Stimulated activated naive B cell treated with anti-CD40 and anti-IgM and Interleukin-4, amounts not matched to agents 10 μg/mL and 1 μg/mL and 100 μg/mL, for 72 hours (primary cell): ENCODE data around the gene GUCY1A2.

Source experiments
- ATAC-seq, 2 donors: fragments of 150-1000 bp; cut with Tn5 transposase; replicated peaks; 2 replicates each; pipeline ENCODE4 v1.10.0; 2021; ENCODE audit warnings: moderate library complexity in 1 of 2
- DNase-seq: peaks from one replicate; pipeline ENCODE4 v3.0.0; 2021
- H3K27ac Mint-ChIP-seq: one replicate; pipeline ENCODE4 v1.8.0; 2022; ENCODE audit warnings: mild to moderate bottlenecking, mixed read lengths
- H3K27me3 Mint-ChIP-seq, 2 donors: one replicate each; pipeline ENCODE4 v1.8.0; 2022; ENCODE audit warnings: mixed read lengths in 2 of 2
- H3K36me3 Mint-ChIP-seq, 2 donors: one replicate each; pipeline ENCODE4 v1.8.0; 2022; ENCODE audit warnings: mixed read lengths in 2 of 2, mild to moderate bottlenecking in 1 of 2
- H3K4me1 Mint-ChIP-seq, 2 donors: one replicate each; pipeline ENCODE4 v1.8.0; 2022; ENCODE audit warnings: mixed read lengths in 2 of 2, mild to moderate bottlenecking in 1 of 2
- H3K4me3 Mint-ChIP-seq, 2 donors: one replicate each; pipeline ENCODE4 v1.8.0; 2022; ENCODE audit warnings: mild to moderate bottlenecking in 2 of 2, mixed read lengths in 2 of 2, moderate library complexity in 1 of 2
- H3K9me3 Mint-ChIP-seq, 2 donors: one replicate each; pipeline ENCODE4 v1.8.0; 2022; ENCODE audit warnings: mixed read lengths in 2 of 2, mild to moderate bottlenecking in 1 of 2

The GUCY1A2 gene

GRCh38 chr11:107017433-107018218 lies 650 bp downstream of the GUCY1A2 start:
- no peak overlapping the region for H3K27ac Mint-ChIP-seq
- peaks cover 5 to 7% of the 10 kb centered on the region in 2 donors for H3K4me1 Mint-ChIP-seq
- peaks cover 35 to 46% of the 10 kb centered on the region in 2 donors for H3K27me3 Mint-ChIP-seq
- H3K9me3 Mint-ChIP-seq, result no peaks in the 10 kb centered on the region
- H3K4me3 Mint-ChIP-seq, result peak overlapping the region; percentile 35 to 53
- no peaks in the 10 kb centered on the region for H3K36me3 Mint-ChIP-seq
- peak; percentile 67 to 71 for ATAC-seq
- DNase-seq, result no peak

DNA sequence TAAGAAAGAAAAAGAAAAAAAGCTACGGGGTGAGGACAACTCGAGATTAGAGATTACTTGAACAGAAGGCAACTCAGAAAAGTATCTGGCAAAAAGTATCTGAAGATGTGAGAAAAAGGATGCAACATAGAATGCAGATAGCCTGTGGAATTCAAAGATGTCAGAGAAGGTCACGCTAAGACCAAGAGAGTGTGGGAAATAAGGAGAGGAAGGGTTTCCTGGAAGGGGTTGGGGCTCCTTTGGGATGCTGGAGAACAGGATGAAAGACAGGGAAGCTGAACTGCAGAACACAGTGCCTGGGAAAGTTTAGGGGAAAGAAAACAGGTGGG lies 1.2 kb downstream of the GUCY1A2 start:
- ATAC-seq (no peak), DNase-seq (no peak)
- H3K9me3 Mint-ChIP-seq, result no peaks in the 10 kb centered on the region
- peaks cover 5 to 7% of the 10 kb centered on the region in 2 donors for H3K4me1 Mint-ChIP-seq
- no peaks in the 10 kb centered on the region for H3K36me3 Mint-ChIP-seq
- peak overlapping the region; percentile 35 to 53 for H3K4me3 Mint-ChIP-seq
- H3K27ac Mint-ChIP-seq, result no peak overlapping the region
- H3K27me3 Mint-ChIP-seq, result peaks cover 35 to 46% of the 10 kb centered on the region in 2 donors

GRCh38 chr11:107014871-107015270 lies 3.4 kb downstream of the GUCY1A2 start:
- no peak for ATAC-seq
- H3K4me3 Mint-ChIP-seq, result no peak overlapping the region
- H3K27me3 Mint-ChIP-seq, result peaks cover 30 to 41% of the 10 kb centered on the region in 2 donors
- no peak overlapping the region for H3K27ac Mint-ChIP-seq
- H3K4me1 Mint-ChIP-seq, result peaks cover 5 to 7% of the 10 kb centered on the region in 2 donors
- H3K9me3 Mint-ChIP-seq, result no peaks in the 10 kb centered on the region
- no peaks in the 10 kb centered on the region for H3K36me3 Mint-ChIP-seq
- no peak for DNase-seq

- no peak for DNase-seq
- no peak for ATAC-seq
- Mint-ChIP-seq H3K27me3 (peaks cover 14 to 19% of the 10 kb centered on the region in 2 donors), H3K4me3 (no peak overlapping the region), H3K36me3 (no peaks in the 10 kb centered on the region), H3K27ac (no peak overlapping the region), H3K4me1 (peaks cover under 1 to 1% of the 10 kb centered on the region in 2 donors), H3K9me3 (no peaks in the 10 kb centered on the region)
Observed at GRCh38 chr11:107011977-107012376, 6.3 kb downstream of the GUCY1A2 start.

DNA sequence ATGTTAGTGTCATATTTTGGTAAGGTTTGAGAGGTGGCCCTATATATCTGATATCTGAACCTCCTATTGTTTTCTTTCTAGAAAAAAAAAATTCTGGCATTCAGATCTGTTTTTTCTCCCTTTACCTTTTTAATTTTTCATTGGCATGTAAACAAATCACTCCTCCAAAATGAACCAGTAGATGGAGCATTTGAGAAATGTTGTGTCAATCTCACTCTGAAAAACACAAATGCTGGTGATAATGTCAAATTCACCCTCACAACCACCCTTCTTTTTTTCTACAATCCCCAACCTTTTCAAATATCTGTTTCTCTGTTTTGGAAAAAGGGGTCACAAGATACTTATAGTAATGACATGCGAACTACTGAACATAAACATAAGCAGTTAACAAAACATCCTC lies 9.1 kb downstream of the GUCY1A2 start:
- Mint-ChIP-seq H3K27ac (no peak overlapping the region), H3K9me3 (no peaks in the 10 kb centered on the region), H3K4me1 (no peaks in the 10 kb centered on the region), H3K27me3 (peaks cover 0 to 6% of the 10 kb centered on the region in 2 donors), H3K36me3 (no peaks in the 10 kb centered on the region), H3K4me3 (no peak overlapping the region)
- DNase-seq, result no peak
- no peak for ATAC-seq

GRCh38 chr11:107006076-107006833 lies 12.0 kb downstream of the GUCY1A2 start:
- H3K4me3 Mint-ChIP-seq, result no peak overlapping the region
- no peak for DNase-seq
- ATAC-seq, result no peak
- H3K4me1 Mint-ChIP-seq, result no peaks in the 10 kb centered on the region
- H3K27ac Mint-ChIP-seq, result no peak overlapping the region
- H3K27me3 Mint-ChIP-seq, result no peaks in the 10 kb centered on the region
- no peaks in the 10 kb centered on the region for H3K9me3 Mint-ChIP-seq
- no peaks in the 10 kb centered on the region for H3K36me3 Mint-ChIP-seq

GRCh38 chr11:106999196-106999595 lies 19.1 kb downstream of the GUCY1A2 start:
- no peaks in the 10 kb centered on the region for H3K36me3 Mint-ChIP-seq
- DNase-seq, result no peak
- no peak overlapping the region for H3K27ac Mint-ChIP-seq

GRCh38 chr11:106998916-106999188 lies 19.4 kb downstream of the GUCY1A2 start:
- no peak overlapping the region for H3K27ac Mint-ChIP-seq
- H3K9me3 Mint-ChIP-seq, result no peaks in the 10 kb centered on the region
- no peak for DNase-seq
- no peaks in the 10 kb centered on the region for H3K4me1 Mint-ChIP-seq
- ATAC-seq, result no peak
- no peak overlapping the region for H3K4me3 Mint-ChIP-seq
- H3K36me3 Mint-ChIP-seq, result no peaks in the 10 kb centered on the region
- no peaks in the 10 kb centered on the region for H3K27me3 Mint-ChIP-seq

More at GRCh38 chr11:106999196-106999595, 19.1 kb downstream of the GUCY1A2 start:
- no peak overlapping the region for H3K4me3 Mint-ChIP-seq
- no peak for ATAC-seq
- no peaks in the 10 kb centered on the region for H3K27me3 Mint-ChIP-seq
- H3K4me1 Mint-ChIP-seq, result no peaks in the 10 kb centered on the region
- no peaks in the 10 kb centered on the region for H3K9me3 Mint-ChIP-seq

DNA sequence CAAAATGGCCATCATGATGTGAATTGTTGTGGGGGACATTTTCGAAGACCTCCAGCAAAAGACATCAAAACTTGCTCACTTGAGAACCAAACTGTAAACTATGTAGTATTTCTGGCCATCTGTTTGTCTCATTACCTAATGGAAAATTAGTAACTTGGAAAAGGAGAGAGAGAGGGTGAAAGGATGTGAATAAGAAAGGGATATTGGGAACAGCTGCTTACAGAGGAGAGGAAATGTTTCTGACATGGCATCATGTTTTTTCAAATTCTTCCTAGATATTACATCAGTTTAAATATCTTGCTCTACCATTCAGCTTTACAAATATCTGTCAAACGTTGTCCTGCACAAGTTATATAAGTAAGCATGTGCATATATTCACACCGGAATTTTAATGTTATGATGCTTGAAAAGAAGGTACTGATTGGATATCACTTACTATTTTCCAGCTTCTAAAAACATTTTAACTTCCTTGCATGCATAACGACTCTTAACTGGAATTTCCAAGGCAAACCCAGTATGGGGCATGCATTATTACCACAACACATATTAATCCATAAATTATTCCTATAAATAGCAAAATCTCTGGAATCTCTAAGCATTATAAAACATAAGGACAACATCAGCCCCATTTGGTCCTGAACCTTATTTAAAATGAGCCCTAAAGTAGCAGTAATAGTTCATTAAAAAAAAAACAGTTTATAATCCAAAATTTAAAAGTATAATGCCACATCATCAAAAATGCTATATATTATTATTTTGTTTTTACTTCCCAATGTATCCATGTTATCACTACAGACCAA lies 20.0 kb downstream of the GUCY1A2 start:
- DNase-seq, result no peak
- no peaks in the 10 kb centered on the region for H3K27me3 Mint-ChIP-seq
- no peaks in the 10 kb centered on the region for H3K4me1 Mint-ChIP-seq
- ATAC-seq, result no peak
- H3K36me3 Mint-ChIP-seq, result no peaks in the 10 kb centered on the region
- no peak overlapping the region for H3K4me3 Mint-ChIP-seq
- H3K9me3 Mint-ChIP-seq, result no peaks in the 10 kb centered on the region
- H3K27ac Mint-ChIP-seq, result no peak overlapping the region

- H3K27me3 Mint-ChIP-seq, result no peaks in the 10 kb centered on the region
- ATAC-seq (no peak), DNase-seq (no peak)
- no peaks in the 10 kb centered on the region for H3K4me1 Mint-ChIP-seq
- H3K36me3 Mint-ChIP-seq, result no peaks in the 10 kb centered on the region
- no peaks in the 10 kb centered on the region for H3K9me3 Mint-ChIP-seq
- H3K4me3 Mint-ChIP-seq, result no peak overlapping the region
- no peak overlapping the region for H3K27ac Mint-ChIP-seq
Observed at GRCh38 chr11:106997227-106997626, 21.0 kb downstream of the GUCY1A2 start.

- no peaks in the 10 kb centered on the region for H3K36me3 Mint-ChIP-seq
- DNase-seq (no peak), ATAC-seq (no peak)
- no peak overlapping the region for H3K27ac Mint-ChIP-seq
- no peaks in the 10 kb centered on the region for H3K9me3 Mint-ChIP-seq
- H3K4me3 Mint-ChIP-seq, result no peak overlapping the region
- no peaks in the 10 kb centered on the region for H3K4me1 Mint-ChIP-seq
- H3K27me3 Mint-ChIP-seq, result no peaks in the 10 kb centered on the region
Observed at GRCh38 chr11:106996691-106997090, 21.6 kb downstream of the GUCY1A2 start.

GRCh38 chr11:106990331-106990730 lies 27.9 kb downstream of the GUCY1A2 start:
- H3K36me3 Mint-ChIP-seq, result no peaks in the 10 kb centered on the region
- no peak for ATAC-seq
- peaks cover 0 to 7% of the 10 kb centered on the region in 2 donors for H3K9me3 Mint-ChIP-seq
- no peaks in the 10 kb centered on the region for H3K27me3 Mint-ChIP-seq
- no peak for DNase-seq
- H3K4me3 Mint-ChIP-seq, result no peak overlapping the region
- H3K27ac Mint-ChIP-seq, result no peak overlapping the region
- no peaks in the 10 kb centered on the region for H3K4me1 Mint-ChIP-seq

- H3K4me1 Mint-ChIP-seq, result no peaks in the 10 kb centered on the region
- H3K27me3 Mint-ChIP-seq, result no peaks in the 10 kb centered on the region
- no peak overlapping the region for H3K4me3 Mint-ChIP-seq
- no peak for DNase-seq
- peaks cover 0 to 7% of the 10 kb centered on the region in 2 donors for H3K9me3 Mint-ChIP-seq
- H3K27ac Mint-ChIP-seq, result no peak overlapping the region
- no peaks in the 10 kb centered on the region for H3K36me3 Mint-ChIP-seq
- no peak for ATAC-seq
Observed at GRCh38 chr11:106989078-106989455, 29.2 kb downstream of the GUCY1A2 start.

DNA sequence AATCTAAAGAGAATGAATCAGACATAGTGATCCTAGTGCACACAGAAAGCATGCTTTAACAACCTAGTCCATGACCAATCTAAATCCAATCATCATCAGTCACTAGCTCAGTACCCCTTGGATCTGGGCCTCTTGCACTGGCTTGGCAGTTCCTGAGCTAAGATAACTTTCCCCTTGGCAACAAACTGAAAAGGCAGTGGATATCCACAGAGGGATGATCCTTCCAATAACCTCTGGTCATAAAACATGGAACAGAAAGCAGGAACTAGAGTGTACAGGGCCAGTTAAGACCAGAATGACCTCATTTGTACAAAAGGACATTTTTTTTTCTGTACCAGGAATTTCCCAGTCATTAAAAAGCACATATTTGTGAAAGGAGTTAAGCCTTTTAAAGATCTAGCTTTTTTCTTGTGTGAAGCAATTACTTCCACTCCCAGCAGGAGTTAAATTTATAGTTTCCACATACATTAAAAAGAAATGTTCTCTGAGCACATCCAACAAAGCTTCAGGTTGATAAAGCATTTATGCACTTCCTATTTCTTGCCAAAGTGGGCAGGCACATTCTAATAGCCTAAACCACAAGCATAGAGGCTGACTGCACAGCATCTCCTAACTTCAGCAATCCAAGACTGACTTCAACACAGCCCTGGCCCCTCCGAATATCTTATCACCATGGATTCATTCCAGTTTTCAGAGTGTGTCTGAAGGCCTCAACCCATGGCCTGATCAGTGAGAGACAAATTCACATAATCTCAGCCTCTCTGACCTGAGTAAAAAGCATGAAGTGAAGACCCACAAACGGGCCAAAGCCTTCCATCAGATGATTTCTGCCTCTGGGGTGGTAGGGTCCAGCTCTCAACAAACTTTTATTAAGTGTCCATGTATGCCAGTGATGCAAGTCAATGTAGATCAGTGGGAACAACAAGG lies 29.9 kb downstream of the GUCY1A2 start:
- Mint-ChIP-seq H3K27ac (no peak overlapping the region), H3K27me3 (no peaks in the 10 kb centered on the region), H3K36me3 (no peaks in the 10 kb centered on the region), H3K9me3 (peaks cover 0 to 7% of the 10 kb centered on the region in 2 donors), H3K4me3 (no peak overlapping the region), H3K4me1 (no peaks in the 10 kb centered on the region)
- DNase-seq, result no peak
- no peak for ATAC-seq
